ENCODE measurements around the gene MCC.

MCC gene

GRCh38 chr5:113164021-113164420 lies 324.2 kb downstream of the MCC start:
- DNase-seq: no peak

GRCh38 chr5:113163328-113163727 lies 324.9 kb downstream of the MCC start:
- DNase-seq: no peak

GRCh38 chr5:113162770-113163169 lies 325.5 kb downstream of the MCC start:
- no peak for DNase-seq

GRCh38 chr5:113162208-113162607 lies 326.0 kb downstream of the MCC start:
- no peak for DNase-seq

- no peak for DNase-seq
Measured at GRCh38 chr5:113161806-113162205, 326.4 kb downstream of the MCC start.

GRCh38 chr5:113157886-113158285 lies 330.4 kb downstream of the MCC start:
- DNase-seq: no peak

- no peak for DNase-seq
Measured at GRCh38 chr5:113156271-113156877, 331.9 kb downstream of the MCC start.

- no peak for DNase-seq
Measured at GRCh38 chr5:113153512-113154097, 334.6 kb downstream of the MCC start.

- DNase-seq: no peak
Measured at GRCh38 chr5:113152380-113152740, 335.9 kb downstream of the MCC start.

GRCh38 chr5:113151641-113152379 lies 336.4 kb downstream of the MCC start:
- no peak for DNase-seq

- DNase-seq: no peak
Measured at GRCh38 chr5:113150821-113151220, 337.4 kb downstream of the MCC start.

- no peak for DNase-seq
Measured at GRCh38 chr5:113150221-113150620, 338.0 kb downstream of the MCC start.

GRCh38 chr5:113147537-113147936 lies 340.7 kb downstream of the MCC start:
- no peak for DNase-seq

GRCh38 chr5:113147101-113147508 lies 341.1 kb downstream of the MCC start:
- no peak for DNase-seq

- DNase-seq: no peak
Measured at GRCh38 chr5:113145757-113146387, 342.4 kb downstream of the MCC start.

- DNase-seq: no peak
Measured at GRCh38 chr5:113142186-113142585, 346.1 kb downstream of the MCC start.

GRCh38 chr5:113140837-113141671 lies 347.2 kb downstream of the MCC start:
- no peak for DNase-seq

- no peak for DNase-seq
Measured at GRCh38 chr5:113133211-113133975, 354.9 kb downstream of the MCC start.

- no peak for DNase-seq
Measured at GRCh38 chr5:113132564-113132963, 355.7 kb downstream of the MCC start.

- no peak for DNase-seq
Measured at GRCh38 chr5:113128641-113129330, 359.5 kb downstream of the MCC start.

GRCh38 chr5:113128082-113128481 lies 360.2 kb downstream of the MCC start:
- no peak for DNase-seq

GRCh38 chr5:113127021-113127420 lies 361.2 kb downstream of the MCC start:
- DNase-seq: no peak

Measured in right forelimb (tissue), 1 donor.